Stimulated activated naive CD8-positive, alpha-beta T cell treated with anti-CD3 and anti-CD28 coated beads, Interleukin-15, amount 100 ng/mL, for 72 hours (primary cell): ENCODE data around the gene PDXDC1.
A peak's percentile ranks its signal among the peaks of the same experiment; 100 is the strongest.
"Not testable (repeated sequence)": the region's sequence is repeated elsewhere in the genome, so short reads cannot be mapped to it uniquely, and the experiment has no call there.

Experiments used
- ATAC-seq: fragments of 150-1000 bp; cut with Tn5 transposase; 2 replicates; pipeline ENCODE4 v1.10.0; 2021; ENCODE audit warnings: mild to moderate bottlenecking, moderate library complexity
- DNase-seq, 2 donors: peaks; one replicate each; pipeline ENCODE4 v3.0.0; 2021 to 2022
- H3K27ac Mint-ChIP-seq, 2 donors: one replicate each; pipeline ENCODE4 v1.8.0; 2022; ENCODE audit warnings: mild to moderate bottlenecking in 2 of 2, mixed read lengths in 2 of 2, moderate library complexity in 2 of 2
- H3K27me3 Mint-ChIP-seq: one replicate; pipeline ENCODE4 v1.8.0; 2022; ENCODE audit warnings: mixed read lengths
- H3K4me1 Mint-ChIP-seq: one replicate; pipeline ENCODE4 v1.8.0; 2022; ENCODE audit warnings: mild to moderate bottlenecking, mixed read lengths
- H3K4me3 Mint-ChIP-seq, 2 donors: one replicate each; pipeline ENCODE4 v1.8.0; 2022; ENCODE audit warnings: mild to moderate bottlenecking in 2 of 2, mixed read lengths in 2 of 2, moderate library complexity in 1 of 2
- H3K9me3 Mint-ChIP-seq, 2 donors: one replicate each; pipeline ENCODE4 v1.8.0; 2022; ENCODE audit warnings: mixed read lengths in 2 of 2

PDXDC1 gene

DNA sequence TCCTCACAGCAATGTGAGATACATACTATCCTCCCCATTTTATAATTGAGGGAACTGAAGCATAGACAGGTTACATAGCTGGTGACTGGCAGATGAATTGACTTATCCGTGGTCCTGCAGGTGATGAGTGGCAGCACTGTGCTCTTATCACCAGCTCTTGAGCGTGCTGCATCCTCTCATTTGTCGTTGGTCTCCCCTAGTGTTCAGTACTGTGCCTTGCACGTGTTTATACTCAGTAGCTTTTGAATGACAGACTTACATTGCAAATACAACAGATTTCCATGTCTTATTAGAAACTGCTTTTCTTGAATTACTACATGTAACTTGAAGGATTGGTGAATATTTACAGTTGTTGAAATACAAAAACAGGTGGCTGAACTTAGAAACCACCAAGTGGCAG lies 47.4 kb downstream of the PDXDC1 start:
- H3K9me3 Mint-ChIP-seq, H3K27me3 Mint-ChIP-seq, H3K4me1 Mint-ChIP-seq, H3K4me3 Mint-ChIP-seq: not testable (repeated sequence)
- DNase-seq (peak; percentile 32 to 62), ATAC-seq (peak; percentile 99)
- peak overlapping the region in 1 of 2 donors; percentile 21 for H3K27ac Mint-ChIP-seq

DNA sequence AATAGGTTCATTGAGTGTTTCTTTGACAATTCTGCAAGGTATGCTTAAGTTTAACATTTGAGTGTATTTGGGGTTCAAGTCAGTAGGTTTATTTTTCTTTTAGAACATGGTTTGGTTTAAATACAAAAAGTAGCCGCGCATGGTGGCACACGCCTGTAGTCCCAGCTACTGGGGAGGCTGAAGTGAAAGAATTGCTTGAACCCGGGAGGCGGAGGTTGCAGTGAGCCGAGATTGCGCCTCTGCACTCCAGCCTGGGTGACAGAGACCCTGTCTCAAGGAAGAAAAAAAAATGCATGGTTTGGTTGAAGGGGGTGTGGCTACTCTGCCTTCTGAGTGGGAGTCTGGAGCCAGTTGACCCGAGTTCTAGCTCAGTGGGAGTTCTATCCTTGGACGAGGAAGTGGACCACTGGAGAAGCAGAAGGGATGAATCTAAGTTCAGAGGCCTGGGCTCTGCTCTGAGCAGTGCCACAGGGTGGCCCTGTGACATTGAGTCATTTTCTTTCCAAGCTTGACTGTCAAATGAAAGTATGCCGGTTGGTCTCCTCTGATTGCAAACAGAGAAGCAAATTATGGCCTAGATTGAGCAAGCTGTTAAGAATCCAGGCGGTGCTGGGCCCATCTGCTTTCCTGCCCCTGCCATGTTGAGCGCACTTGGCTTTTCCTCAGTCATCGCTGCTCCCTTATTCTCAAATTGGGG lies 48.7 kb downstream of the PDXDC1 start:
- H3K4me3 Mint-ChIP-seq, H3K4me1 Mint-ChIP-seq, DNase-seq, ATAC-seq, H3K27me3 Mint-ChIP-seq, H3K9me3 Mint-ChIP-seq: not testable (repeated sequence)
- peak overlapping the region in 1 of 2 donors; percentile 52 for H3K27ac Mint-ChIP-seq

DNA sequence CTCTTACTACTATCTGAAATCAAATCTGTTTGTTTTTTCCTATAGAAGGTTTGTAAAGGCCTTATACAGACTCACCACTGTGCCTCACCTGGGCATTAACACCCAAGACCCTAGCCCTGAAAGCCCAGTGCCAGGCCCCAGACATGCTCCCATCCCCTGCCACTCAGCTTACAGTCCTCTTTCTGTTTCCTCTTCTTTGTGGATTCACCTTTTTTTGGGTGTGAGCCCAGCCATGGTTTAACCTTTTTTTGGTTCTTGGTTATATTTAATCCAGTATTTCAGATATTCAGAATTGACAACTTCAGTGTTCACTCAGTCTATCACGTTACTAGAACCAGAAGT lies 50.0 kb downstream of the PDXDC1 start:
- not testable (repeated sequence) for H3K4me3 Mint-ChIP-seq, H3K9me3 Mint-ChIP-seq
- H3K27ac Mint-ChIP-seq, result peak overlapping the region in 1 of 2 donors; percentile 3

DNA sequence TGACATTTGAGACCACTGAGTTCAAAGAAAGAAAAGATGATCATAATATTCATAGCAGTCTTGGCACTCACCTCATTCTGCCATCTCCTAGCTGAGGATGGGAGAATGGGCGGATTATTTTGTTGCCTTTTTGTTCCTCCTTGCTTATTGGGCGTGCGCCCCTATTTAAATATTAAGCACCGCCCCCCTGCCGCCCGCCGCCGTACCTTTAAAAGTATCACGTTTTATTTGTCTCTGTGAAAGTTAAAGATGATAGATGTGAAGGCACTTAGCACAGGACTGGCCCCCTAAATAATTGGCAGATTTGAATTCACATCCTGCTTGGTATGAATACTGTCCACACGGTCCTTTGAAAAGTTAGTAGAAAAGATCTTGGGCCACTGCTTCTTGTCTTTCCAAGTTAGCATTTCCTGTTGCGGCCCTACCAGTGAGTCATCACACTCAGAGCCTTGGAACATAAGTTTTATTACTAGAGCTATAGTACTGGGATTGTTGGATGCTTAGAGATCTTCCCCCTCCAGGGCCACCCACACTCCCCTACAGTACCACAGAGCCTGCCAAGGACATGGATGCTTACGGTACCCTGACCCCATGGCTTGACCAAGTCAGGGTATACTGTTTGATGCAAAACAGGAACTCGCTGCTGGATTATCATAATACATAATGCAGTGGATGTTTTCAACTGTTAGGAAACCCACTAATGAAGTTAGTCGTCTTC lies 50.6 kb downstream of the PDXDC1 start:
- H3K4me1 Mint-ChIP-seq, result peaks cover 12% of the 10 kb centered on the region
- H3K27ac Mint-ChIP-seq, H3K27me3 Mint-ChIP-seq, H3K9me3 Mint-ChIP-seq, DNase-seq, H3K4me3 Mint-ChIP-seq, ATAC-seq: not testable (repeated sequence)

More for the DNA sequence above, 50.0 kb downstream of the PDXDC1 start:
- not testable (repeated sequence) for ATAC-seq, DNase-seq, H3K27me3 Mint-ChIP-seq
- H3K4me1 Mint-ChIP-seq, result peaks cover 12% of the 10 kb centered on the region

DNA sequence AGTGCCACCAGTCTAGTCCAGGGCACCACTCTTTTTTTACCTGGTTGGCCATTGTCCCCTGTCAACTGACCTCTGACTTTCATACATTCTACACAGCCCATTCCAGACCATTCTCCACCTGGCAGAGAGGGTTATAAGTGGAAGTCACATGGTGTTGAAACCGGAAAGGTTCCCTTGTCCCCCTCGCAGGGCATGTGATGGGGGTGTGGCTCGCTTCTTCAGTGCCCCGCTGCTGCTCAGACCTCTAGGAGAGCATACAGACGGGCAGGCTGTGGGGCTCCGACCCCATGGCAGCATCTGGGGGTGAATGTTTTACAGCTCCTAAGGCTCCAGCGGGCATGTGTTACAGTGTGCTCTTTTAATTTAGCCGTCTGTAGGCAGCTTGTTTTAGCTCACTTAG lies 52.2 kb downstream of the PDXDC1 start:
- not testable (repeated sequence) for H3K4me3 Mint-ChIP-seq, DNase-seq, H3K9me3 Mint-ChIP-seq, ATAC-seq, H3K27me3 Mint-ChIP-seq
- Mint-ChIP-seq H3K27ac (peak overlapping the region in 1 of 2 donors; percentile 72), H3K4me1 (peaks cover 25% of the 10 kb centered on the region)

DNA sequence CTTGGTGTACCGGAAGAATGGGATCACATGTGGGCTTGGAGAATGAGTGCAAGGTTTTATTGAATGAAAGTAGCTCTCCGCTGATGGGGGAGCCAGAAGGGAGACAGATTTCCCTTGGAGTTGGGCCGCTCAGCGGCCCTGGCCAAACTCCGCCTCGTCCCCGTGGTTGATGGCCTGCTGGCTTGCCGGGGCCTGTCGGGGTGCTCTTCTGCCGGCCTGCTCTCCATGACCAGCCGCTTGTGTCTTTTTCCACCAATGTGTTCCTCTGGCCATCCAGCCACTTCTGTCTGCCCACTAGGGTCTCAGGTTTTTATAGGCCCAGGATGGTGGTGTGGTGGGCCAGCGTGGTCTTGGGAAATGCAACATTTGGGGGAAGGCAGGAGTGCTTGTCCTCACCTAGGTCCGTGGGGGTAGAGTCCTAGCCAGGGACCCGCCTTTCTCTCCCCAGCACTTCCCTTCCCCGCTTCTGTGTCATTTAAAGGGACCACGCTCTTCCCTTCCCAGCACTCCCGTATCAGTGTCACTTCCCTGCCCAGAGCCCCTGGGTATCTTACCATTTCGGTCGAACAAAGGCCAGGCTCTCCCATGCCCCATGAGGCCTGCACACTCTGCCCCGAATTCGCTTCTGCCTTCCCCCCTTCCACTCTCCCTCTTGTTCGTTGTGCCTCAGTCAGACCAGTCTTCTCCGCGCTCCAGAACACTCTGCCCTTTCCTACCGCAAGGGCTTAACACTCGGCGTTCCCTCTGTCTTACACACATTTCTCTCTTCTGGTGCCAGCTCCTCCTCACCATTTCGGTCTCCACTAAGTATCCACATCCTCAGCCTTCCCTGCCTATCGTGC lies 52.9 kb downstream of the PDXDC1 start:
- ATAC-seq, DNase-seq, H3K27ac Mint-ChIP-seq, H3K4me3 Mint-ChIP-seq, H3K27me3 Mint-ChIP-seq, H3K9me3 Mint-ChIP-seq: not testable (repeated sequence)
- H3K4me1 Mint-ChIP-seq, result peaks cover 25% of the 10 kb centered on the region

DNA sequence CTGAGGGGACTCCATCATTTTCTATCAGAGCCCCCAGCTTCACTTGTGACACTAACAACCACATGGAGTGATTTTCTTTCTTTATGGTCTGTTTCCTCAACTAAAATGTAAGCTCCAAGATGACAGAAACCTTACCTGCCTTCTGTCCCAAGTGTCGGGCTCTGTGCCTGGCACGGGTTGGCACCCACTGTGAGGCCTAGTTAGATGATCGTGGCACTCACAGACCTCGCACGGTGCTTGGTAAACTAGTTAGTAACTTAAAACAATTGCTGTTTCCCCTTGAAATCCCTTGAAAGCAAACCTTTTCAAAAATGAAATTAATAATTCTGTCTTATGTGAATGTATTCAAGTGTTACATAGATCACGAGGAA lies 53.5 kb downstream of the PDXDC1 start:
- H3K4me3 Mint-ChIP-seq, H3K27me3 Mint-ChIP-seq, H3K27ac Mint-ChIP-seq, H3K9me3 Mint-ChIP-seq, ATAC-seq, DNase-seq: not testable (repeated sequence)
- peaks cover 25% of the 10 kb centered on the region for H3K4me1 Mint-ChIP-seq

DNA sequence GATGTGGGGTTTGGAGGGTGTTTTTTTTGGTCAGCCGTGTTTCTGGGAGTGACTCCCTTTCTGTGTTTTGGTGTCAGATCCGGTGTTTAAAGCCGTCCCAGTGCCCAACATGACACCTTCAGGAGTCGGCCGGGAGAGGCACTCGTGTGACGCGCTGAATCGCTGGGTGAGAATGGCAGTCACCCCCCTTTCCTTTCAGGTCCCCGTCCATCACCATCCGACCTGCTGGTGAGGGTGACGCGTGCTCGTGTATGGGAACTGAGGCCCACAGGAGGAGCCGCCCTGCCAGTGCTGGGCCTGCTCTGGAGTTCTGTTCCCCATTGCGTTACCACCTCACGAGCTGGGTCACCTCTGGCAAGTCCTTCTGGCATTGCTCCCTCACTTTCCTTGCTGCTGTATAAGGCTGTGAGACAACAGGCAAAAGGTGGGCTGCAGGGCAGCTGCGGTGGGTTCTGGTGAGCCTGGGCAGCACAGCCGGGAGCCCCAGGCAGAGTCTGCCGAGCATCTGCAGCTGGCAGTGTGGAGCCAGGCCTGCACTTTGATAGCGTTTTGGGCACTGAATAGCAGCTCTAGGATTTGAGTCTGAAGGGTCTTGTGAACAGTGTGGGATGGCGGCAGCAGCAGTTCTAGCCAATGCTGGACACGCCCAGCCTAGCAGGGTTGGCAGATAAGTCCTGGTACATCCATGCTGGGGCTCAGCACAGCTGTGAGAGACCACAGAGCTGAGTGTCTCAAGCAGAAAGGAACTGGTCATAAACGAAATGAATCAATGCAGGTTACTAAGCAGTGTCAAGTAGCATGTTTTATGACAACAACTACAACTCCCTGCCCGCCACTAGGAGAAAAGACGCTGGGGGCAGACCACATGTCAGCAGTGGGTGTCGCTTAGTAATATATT lies 54.2 kb downstream of the PDXDC1 start:
- not testable (repeated sequence) for H3K27me3 Mint-ChIP-seq, ATAC-seq, H3K27ac Mint-ChIP-seq, H3K9me3 Mint-ChIP-seq, H3K4me3 Mint-ChIP-seq, DNase-seq
- peaks cover 25% of the 10 kb centered on the region for H3K4me1 Mint-ChIP-seq

DNA sequence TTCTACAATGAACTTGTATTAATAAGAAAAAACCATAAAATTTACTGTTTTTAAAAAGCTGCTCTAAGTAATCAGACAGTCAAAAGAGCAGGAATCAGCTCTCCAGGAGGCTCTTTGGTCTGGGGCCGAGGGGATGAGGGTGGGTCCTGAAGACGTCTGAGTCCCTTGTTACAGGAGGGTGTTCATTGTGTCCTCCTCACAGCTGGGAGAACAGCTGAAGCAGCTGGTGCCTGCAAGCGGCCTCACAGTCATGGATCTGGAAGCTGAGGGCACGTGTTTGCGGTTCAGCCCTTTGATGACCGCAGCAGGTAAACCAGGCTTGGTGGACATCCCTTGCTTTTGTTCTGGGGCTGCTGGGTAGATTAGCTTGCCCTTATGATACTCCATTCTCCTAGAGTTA lies 54.9 kb downstream of the PDXDC1 start:
- H3K4me3 Mint-ChIP-seq, ATAC-seq, H3K9me3 Mint-ChIP-seq, H3K27me3 Mint-ChIP-seq, DNase-seq: not testable (repeated sequence)
- Mint-ChIP-seq H3K4me1 (peaks cover 25% of the 10 kb centered on the region), H3K27ac (peak overlapping the region; percentile 52 to 86)

DNA sequence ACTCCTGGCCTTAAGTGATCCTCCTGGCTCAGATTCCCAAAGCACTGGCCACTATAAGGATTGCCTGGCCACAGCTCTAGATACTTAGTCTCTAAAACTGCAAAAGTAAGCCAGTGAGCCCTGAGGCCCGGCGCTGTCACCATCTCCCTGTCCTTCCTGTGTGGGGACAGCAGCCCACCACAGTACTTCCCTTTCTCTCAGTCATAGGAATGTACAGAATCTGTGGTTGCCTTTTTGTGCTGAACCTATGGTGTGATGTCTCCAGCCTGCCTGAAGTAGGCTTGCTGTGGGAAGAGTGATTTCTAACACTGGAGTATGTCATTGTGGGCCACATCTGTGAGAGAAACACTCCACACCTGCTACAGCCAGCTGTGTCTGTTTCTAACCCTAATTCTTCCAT lies 56.4 kb downstream of the PDXDC1 start:
- H3K9me3 Mint-ChIP-seq, result no peaks in the 10 kb centered on the region
- DNase-seq (no peak), ATAC-seq (no peak)
- no peaks in the 10 kb centered on the region for H3K27me3 Mint-ChIP-seq
- no peak overlapping the region for H3K4me3 Mint-ChIP-seq
- H3K27ac Mint-ChIP-seq, result peak overlapping the region in 1 of 2 donors; percentile 87
- peaks cover 17% of the 10 kb centered on the region for H3K4me1 Mint-ChIP-seq

DNA sequence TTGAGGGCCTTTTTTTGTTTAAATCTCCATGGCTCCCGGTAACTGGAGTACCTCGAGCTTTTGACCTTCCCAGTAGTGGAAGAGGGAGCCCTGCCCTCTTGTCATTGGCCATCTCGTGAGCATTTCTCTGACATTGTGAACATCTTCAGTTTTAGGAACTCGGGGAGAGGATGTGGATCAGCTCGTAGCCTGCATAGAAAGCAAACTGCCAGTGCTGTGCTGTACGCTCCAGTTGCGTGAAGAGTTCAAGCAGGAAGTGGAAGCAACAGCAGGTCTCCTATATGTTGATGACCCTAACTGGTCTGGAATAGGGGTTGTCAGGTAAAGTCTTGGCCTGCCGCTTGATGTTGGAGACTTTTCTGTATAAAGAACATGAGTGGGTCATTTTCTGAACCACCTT lies 56.8 kb downstream of the PDXDC1 start:
- Mint-ChIP-seq H3K4me1 (peaks cover 17% of the 10 kb centered on the region), H3K27me3 (no peaks in the 10 kb centered on the region), H3K9me3 (no peaks in the 10 kb centered on the region), H3K4me3 (no peak overlapping the region), H3K27ac (peak overlapping the region in 1 of 2 donors; percentile 42)
- no peak for ATAC-seq
- no peak for DNase-seq

DNA sequence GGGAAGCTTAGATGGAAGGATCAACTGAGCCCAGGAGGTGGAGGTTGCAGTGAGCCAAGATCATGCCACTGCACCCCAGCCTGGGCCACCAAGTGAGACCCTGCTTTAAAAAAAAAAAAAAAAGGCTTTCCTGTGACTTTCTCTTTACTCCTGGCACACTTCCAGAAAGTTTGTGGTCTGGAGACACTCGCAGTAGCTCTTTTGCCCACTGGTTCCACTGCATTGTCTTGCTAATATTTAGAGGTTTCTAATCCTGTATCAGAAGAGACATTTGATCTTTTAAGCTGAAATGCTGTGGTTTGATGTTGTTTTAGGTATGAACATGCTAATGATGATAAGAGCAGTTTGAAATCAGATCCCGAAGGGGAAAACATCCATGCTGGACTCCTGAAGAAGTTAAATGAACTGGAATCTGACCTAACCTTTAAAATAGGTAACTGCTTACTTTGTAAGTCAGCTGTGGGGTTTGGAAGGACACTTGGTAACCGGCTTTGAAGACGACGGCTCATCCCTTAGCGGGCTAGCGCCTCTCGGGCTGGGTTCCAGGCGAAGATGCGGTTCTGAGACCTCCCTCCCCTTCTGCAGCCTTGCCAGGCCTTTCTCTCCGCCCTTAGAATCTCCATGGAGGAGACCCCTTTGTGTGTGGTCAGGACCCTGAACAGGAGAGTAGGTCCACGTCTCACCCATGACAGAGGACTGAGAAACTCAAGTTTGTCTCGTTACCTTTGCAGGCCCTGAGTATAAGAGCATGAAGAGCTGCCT lies 57.9 kb downstream of the PDXDC1 start:
- H3K4me1 Mint-ChIP-seq, result peaks cover 17% of the 10 kb centered on the region
- H3K27ac Mint-ChIP-seq, result no peak overlapping the region
- H3K27me3 Mint-ChIP-seq, result no peaks in the 10 kb centered on the region
- no peak overlapping the region for H3K4me3 Mint-ChIP-seq
- DNase-seq, result no peak
- H3K9me3 Mint-ChIP-seq, result no peaks in the 10 kb centered on the region
- no peak for ATAC-seq

DNA sequence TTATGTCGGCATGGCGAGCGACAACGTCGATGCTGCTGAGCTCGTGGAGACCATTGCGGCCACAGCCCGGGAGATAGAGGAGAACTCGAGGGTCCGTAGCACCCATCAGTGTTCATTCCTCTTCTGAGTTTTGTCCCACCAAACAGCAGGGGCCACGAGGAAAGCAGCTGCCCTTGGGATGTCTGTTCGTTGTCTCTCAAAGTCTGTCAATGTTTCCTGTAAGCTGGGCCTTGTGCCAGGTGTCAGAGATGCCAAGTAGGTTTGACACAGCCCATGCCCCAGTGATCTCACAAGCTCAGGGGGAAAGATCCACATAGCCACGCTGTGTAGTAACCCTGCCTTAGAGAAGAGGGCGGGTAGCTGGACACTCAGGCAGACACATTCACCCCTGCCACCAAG lies 58.5 kb downstream of the PDXDC1 start:
- no peak for DNase-seq
- no peak for ATAC-seq
- Mint-ChIP-seq H3K4me1 (peaks cover 17% of the 10 kb centered on the region), H3K9me3 (no peaks in the 10 kb centered on the region), H3K27ac (no peak overlapping the region), H3K27me3 (no peaks in the 10 kb centered on the region), H3K4me3 (no peak overlapping the region)

DNA sequence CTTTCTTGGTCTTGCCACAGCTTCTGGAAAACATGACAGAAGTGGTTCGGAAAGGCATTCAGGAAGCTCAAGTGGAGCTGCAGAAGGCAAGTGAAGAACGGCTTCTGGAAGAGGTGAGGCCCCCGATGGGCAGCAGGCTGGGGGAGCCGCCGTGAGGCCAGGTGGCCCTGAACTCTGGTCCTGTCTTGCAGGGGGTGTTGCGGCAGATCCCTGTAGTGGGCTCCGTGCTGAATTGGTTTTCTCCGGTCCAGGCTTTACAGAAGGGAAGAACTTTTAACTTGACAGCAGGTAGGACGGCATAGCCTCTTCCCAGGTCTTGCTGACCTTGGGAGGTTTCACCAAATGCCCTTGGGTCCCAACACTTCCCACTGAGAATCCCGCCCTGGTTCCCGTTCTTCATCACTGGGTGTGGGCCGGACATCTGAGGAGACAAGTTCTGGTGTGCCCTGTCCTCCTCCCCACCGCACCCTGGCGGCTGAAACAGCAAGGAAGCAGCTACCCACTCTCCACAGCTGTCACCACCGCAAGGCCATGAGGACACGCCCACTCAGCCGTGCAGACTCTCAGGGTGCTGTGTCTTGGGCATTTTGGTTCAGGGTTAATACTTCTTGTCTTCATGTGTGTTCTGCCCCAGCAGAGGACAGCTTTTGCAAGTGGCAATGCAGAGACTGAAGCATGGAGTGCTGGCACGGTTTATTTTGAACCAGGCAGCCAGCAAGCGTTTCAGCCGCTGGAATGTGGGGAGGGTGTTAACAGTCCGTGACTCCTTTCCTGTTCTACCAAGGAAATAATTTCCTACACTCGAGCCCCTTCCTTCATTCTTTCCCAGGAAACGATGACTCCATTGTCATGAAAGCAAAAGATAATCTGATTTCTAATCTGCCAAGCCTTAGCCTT lies 59.7 kb downstream of the PDXDC1 start:
- H3K9me3 Mint-ChIP-seq, result no peaks in the 10 kb centered on the region
- no peak for ATAC-seq
- no peaks in the 10 kb centered on the region for H3K27me3 Mint-ChIP-seq
- peaks cover 12% of the 10 kb centered on the region for H3K4me1 Mint-ChIP-seq
- H3K4me3 Mint-ChIP-seq, result no peak overlapping the region
- DNase-seq, result no peak
- no peak overlapping the region for H3K27ac Mint-ChIP-seq
